ENCODE measurements around the gene FFAR4. TPM values are rescaled to one million over a fixed set of nuclear protein-coding genes. Genes with fewer than 3 reads are reported as not detected.

FFAR4 gene
- total RNA-seq, 1 donor: under 0.01 TPM

Other genes with a start within 250 kb of the FFAR4 start
- gene MYOF, start 84.3 kb upstream of the FFAR4 start, total RNA-seq: 5.2 TPM
- 0.42 TPM for gene CEP55, start 70.1 kb upstream of the FFAR4 start, total RNA-seq
- not detected for gene RBP4, start 34.6 kb downstream of the FFAR4 start, total RNA-seq
- gene PDE6C, start 45.9 kb downstream of the FFAR4 start, total RNA-seq: not detected
- 12.2 TPM for gene FRA10AC1, start 135.9 kb downstream of the FFAR4 start, total RNA-seq
- gene LGI1, start 191.3 kb downstream of the FFAR4 start, total RNA-seq: 0.21 TPM